Activated CD4-positive, alpha-beta T cell treated with anti-CD3 and anti-CD28 coated beads, Interleukin-2, Interleukin-6, amounts not matched to agents 100 ng/mL and 50 ng/mL, durations not matched to agents 16 hours and 8 hours (primary cell): Measurements from ENCODE around the gene NSL1.
A peak's percentile ranks its signal among the peaks of the same experiment; 100 is the strongest.
"Not testable (repeated sequence)": the region's sequence is repeated elsewhere in the genome, so short reads cannot be mapped to it uniquely, and the experiment has no call there.

Experiments
- DNase-seq: peaks from one replicate; pipeline ENCODE4 v3.0.0-alpha.2; 2020

NSL1 gene

DNA sequence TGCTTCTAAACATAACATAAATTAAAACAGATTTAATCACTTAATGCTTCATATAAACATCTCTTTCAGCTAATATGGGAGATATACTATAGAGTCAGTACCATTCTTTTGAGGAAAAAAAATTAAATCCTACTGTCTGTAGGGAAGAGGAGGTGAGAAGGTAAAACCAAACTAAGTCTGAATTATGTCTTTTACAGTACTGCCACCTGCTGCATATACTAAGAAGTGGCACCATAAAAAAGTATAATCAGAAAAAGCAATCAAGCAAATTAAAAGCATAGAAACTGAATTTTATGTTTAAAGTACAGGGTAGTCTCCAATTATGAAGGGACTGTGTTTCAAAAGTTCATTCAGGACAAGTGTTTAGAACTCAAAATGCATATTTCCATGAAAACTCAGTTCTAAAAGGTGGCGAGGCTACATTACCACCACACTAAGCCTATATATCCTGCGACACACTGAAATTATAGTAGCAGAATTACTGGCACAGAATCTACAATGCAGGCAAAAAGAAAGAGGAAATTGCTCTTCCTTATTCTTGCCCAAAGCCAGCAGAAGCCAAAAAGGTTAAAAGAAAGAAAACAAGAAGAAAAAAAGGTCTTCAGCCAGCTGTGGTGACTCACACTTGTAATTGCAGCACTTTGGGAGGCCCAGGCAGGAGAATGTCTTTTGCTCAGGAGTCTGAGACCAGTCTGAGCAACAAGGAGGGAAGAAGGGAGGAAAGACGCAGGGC, 9.0 kb downstream of the NSL1 start:
- peak; percentile 34 for DNase-seq

DNA sequence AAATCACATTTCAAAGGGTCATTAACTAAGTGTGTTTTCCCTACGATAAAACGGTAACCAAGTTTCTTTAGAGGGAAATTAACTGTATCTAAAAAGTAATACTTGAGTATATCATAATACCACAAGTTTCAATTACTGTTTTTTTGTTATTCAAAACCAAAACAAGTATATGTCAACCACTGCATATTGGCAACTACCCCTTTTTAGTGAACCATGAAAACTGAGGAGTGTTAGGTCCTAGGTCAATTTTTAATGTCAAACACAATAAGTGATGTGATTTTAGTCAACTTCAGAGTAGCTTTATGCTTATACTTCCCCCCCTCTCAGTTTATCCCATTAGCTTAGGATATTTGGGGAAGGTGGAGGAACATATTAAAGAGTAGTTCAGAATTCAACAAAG, 10.4 kb downstream of the NSL1 start:
- DNase-seq = no peak

DNA sequence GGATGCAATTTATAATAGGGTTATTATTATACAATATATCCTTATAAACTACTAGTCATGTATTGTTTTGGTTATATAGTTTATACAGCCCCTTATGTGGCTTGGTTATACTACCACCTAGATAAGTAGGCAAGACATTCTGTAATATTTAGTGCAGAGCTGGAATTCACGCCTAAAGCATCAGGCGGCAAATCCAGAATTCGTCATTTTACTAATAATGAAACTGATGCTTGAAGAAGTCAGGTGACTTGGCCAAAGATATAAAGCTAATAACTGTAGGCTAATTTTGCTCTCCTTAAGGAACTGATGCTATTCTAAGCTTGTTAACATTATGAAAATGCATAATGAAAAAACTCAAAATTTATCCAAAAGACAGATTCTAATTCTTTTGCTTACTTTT, 10.8 kb downstream of the NSL1 start:
- no peak for DNase-seq

DNA sequence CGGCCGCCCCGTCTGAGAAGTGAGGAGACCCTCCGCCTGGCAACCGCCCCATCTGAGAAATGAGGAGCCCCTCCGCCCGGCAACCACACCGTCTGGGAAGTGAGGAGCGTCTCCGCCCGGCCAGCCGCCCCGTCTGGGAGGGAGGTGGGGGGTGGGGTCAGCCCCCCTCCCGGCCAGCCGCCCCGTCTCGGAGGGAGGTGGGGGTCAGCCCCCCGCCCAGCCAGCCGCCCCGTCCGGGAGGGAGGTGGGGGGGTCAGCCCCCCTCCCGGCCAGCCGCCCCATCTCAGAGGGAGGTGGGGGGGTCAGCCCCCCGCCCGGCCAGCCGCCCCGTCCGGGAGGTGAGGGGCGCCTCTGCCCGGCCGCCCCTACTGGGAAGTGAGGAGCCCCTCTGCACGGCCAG, 12.5 kb downstream of the NSL1 start:
- not testable (repeated sequence) for DNase-seq

DNA sequence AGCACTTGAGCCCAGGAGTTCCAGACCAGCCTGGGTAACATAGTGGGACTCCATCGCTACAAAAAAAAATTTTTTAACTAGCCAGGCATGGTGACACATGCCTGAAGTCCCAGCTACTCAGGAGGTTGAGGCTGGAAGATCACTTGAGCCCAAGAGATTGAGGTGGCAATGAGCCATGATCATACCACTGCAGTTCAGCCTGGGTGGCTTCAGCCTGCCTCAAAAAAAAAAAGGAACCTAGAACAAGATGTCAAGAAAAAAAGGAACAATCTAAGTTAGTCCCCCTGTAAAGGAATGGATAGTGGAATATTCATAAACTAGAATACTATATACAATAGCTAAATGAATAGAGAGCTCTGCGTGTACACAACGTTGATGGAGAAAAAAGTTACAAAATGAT, 14.4 kb downstream of the NSL1 start:
- no peak for DNase-seq

DNA sequence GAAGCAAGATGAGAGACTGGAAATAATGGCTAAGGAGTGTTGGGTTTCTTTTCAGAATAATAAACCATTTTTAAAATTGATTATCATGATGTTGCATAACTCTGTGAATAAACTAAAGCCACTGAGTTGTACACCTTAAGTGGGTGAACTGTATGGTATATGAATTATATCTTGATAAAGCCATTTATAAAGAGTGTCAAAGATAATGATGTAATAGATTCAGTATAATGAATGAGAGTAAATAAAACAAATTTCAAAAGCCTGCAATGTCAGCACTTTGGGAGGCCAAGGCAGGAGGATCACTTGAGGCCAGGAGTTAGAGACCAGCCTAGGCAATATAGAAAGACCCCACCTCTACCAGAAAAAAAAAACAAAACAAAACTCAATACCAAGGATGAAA, 16.3 kb downstream of the NSL1 start:
- DNase-seq = no peak

DNA sequence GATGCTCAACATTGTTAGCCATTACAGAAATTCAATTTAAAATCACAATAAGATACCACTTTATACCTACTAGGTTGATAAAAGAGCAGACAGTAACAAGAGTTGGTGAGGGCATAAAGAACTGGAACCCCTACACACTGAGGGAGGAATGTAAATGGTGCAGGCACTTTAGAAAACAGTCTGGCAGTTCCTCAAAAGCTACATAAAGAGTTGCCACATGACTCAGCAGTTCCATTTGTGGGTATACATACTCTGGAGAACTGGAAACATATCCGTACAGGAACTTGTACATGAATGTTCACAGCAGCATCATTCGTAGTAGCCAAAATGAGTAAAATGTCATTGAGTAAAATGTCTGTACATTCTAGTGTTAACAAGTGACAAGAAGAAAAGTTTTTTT, 17.0 kb downstream of the NSL1 start:
- DNase-seq = no peak

DNA sequence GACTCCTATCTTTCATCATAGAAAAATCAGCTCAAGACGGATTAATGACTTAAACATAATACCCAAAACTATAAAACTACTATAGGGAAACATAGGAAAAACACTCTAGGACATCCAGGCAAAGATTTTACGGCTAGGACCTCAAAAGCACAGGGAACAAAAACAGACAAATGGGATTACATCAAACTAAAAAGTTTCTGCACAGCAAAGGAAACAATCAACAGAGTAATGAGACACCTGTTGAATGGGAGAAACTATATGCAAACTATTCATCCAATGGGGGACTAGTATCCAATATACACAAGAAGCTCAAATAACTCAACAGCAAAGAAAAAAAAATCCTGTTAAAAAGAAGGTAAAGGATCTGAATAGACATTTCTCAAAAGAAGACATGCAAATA, 18.6 kb downstream of the NSL1 start:
- DNase-seq = no peak

DNA sequence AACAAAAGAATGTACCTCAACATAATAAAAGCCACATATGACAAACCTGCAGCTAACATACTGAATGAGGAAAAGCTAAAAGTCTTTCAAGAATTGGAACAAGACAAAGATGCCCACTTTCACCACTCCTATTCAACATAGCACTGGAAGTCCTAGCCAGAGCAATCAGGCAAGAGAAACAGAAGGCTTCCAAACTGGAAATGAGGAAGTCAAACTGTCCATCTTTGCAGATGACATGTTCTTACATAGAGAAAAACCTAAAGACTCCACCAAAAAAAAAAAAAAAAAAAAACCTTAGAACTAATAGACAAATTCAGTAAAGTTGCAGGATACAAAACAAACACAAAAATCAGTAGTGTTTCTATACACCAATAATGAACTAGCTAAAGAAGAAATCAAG, 20.2 kb downstream of the NSL1 start:
- no peak for DNase-seq

DNA sequence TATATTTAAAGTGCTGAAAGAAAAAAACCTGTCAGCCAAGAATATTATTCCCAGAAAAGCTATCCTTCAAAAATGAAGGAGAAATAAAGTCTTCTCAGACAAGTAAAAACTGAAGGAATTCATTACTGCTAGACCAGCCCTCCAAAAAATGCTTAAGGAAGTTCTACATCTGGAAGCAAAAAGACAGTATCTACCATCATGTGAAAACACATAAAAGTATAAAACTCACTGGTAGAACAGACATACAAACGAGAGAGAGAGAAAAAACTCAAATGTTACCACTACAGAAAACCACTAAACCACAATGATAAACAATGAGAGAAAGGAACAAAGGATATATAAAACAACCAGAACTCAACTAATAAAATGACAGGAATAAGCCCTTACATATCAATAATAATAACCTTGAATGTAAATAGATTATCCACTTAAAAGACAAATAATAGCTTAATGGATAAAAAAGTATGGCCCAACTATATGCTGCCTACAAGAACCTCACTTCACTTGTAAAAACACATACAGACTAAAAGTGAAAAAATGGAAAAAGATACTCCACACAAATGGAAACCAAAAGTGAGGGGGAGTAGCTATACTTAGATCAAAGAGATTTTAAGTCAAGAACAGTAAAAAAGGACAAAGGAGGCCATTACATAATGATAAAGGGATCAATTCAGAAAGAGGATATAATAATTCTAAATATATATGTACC, 22.0 kb downstream of the NSL1 start:
- peak; percentile 61 for DNase-seq

DNA sequence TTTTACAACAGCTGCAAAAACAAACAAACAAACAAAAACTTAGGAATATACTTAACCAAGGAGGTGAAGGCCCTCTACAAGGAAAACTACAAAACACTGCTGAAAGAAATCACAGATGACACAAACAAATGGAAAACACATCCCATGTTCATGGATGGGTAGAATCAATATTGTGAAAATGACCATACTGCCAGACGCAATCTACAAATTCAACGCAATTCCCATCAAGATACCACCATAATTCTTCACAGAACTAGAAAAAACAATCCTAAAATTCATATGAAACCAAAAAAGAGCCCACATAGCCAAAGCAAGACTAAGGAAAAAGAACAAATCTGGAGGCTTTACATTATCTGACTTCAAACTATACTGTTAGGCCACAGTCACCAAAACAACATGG, 24.8 kb downstream of the NSL1 start:
- DNase-seq = not testable (repeated sequence)

DNA sequence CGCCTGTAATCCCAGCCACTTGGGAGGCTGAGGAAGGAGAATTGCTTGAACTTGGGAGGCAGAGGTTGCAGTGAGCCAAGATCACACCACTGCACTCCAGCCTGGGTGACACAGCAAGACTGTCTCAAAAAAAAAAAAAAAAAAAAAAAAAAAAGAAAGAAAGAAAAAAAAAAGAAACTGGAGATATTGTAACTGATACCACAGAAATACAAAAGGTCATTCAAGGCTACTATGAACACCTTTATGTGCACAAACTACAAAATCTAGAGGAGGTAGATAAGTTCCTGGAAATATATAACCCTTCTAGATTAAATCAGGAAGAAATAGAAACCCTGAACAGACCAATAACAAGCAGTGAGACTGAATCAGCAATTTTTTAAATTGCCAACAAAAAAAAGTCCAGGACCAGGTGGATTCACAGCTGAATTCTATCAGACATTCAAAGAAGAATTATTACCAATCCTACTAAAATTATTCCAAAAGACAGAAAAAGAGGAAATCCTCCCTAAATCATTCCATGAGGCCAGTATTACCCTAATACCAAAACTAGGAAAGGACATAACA, 26.8 kb downstream of the NSL1 start:
- DNase-seq = not testable (repeated sequence)

DNA sequence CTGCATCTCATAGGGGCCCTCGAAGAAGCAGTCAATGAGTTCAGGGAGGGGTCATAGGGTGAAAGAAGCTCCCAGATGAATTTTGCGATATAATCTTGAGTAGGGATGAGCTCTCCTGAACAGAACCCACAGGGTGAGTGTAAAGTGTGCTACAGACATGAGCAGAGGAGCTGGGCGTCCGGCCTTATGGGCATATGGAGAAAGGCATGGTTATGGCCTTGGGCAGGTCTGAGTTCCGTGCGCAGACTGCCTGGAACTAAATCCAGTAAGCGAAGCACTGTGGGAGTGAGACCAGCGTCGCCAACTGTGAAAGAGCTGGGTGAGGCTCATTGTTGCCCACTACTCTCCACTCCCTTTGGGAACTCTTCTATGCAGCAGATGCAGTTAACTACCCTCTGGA, 28.7 kb downstream of the NSL1 start:
- DNase-seq = no peak

DNA sequence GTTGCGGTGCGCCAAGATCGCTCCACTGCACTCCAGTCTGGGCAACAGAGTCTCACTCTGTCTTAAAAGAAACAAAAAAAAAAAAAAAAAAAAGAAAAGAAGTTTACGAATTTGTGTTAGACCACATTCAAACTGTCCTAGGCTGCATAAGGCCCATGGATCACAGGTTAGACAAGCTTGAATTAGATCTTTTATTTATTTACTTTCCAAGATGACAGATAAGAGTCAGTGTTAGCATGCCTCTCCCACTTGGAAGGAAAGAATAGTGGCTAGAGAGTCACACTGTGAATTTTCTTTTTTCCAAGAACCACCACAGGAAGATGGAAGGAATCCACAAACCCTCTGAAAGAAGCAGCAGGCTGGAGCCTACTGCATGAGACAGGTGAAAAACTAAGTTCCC, 29.3 kb downstream of the NSL1 start:
- no peak for DNase-seq

DNA sequence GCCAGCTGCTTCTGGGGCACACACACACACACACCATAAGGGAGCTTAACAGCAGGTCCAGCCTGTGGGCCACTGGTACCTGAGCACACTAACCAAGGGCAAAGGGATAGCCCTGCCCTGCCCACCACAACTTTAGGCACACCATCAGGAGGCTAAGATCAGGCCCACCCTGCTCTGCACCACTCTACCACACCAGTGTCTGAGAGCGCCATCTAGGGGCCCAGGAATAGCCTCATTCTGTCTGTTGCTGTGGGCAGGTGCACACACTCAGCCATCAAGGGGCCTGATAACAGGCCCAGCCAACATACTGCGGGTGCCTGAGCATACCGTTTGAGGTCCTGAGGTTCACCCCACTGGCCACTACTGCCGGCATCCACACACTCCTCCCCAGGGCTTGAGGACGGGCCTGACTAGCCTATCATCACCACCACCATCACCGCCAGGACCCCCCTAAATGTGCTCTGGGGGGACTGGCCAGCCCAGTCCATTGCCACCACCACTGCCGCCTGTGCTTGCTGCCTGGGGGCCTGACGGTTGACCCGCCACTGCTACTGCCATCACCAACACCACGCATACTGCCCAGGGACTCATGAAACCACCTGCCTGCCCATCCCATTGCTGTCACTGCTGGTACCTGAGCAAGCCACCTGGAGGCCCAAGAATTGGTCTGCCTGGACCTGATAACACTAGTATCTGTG, 31.3 kb downstream of the NSL1 start:
- peak; percentile 75 for DNase-seq

DNA sequence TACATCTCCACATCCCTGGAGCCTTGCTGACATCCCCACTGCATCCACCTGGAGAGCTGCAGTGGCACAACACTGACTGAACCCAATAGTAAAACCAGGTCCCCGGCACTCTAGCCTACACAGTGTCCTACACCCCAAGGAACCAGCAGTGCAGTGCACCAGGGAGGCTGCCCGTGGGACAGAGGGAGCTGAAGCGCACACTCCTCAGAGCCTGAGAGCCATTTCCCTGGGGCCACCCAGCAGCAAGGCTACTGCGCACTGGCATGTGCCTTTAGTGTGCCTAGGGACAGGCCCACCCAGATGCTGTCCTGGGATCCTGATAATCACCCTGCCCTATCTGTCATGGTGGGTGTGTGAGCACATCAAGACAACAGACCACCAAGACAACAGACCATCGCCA, 31.9 kb downstream of the NSL1 start:
- no peak for DNase-seq

DNA sequence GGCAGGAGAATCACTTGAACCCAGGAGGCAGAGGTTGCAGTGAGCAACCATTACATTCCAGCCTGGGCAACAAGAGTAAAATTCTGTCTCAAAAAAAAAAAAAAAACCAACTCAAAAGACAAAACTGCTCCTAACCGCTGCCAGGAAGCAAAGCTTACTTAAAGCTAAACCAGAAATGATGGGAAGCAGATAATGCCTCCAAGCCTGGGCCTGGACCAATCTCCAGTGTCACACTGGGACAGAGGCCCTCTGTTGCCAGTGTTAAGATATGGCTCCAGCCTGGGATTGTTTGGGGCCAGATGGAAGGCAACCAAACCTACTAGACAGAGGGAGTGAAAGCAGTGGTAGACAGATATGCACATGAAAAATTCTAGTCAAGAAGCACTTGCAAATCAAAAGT, 36.9 kb downstream of the NSL1 start:
- peak; percentile 34 for DNase-seq

DNA sequence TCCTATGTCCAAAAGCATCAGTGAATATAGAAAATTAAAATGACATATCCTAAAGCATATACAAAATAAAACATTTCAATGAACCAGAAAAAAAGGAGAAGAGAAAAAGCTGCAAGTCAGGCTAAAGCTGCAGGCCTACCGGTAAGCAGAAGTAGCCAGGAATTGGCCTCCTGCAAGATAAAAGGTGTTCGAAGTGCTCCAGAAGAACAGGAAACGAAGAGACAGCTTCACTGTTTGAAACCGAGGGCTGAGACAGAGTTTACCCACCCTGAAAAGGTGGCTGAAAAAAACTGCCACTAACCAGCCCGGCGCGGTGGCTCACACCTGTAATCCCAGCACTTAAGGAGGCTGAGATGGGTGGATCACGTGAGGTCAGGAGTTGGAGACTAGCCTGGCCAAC, 37.4 kb downstream of the NSL1 start:
- peak; percentile 35 for DNase-seq

DNA sequence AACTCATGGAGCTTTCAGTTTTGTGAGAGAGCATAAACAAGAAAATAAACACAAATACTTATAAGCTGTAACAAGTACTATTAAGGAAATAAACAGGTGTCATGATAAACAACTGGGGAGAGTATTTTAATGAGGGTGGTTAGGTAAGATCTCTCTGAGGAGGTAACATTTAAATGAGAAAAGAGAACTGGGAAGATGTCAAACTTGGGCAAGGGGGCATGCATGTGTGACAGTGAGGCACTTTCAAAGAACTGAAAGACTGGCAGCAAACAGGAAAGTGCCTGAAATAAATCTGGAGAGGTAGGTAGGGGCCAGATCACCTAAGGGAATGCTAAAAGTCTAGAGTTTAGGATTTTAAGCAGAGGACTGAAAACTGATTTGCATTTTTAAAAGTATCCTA, 37.8 kb downstream of the NSL1 start:
- no peak for DNase-seq

DNA sequence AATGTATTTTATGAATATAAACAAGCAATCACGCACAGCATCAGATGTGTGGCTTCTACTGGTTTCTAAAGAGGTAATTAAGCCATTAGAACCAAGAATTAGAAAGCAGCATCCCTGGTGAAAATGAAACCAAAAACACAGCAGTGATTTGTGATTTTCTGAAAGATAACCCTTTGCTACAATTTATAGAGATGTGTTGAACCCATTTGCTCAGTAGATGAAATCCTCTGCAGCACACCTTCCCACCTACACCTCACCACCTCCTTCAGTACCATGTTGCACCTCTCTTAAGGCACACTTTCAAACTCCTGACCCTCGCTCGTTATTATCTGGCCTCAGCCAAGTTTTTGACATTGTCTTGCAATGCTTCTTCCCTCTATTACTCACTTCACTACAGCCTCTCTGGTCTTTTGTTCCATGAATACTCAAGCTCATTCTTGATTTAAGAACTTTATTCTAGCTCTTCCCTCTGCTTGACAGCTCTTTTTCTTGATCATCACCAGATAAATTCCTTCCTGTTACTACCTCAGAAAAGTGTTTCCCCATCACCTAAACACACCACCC, 38.6 kb downstream of the NSL1 start:
- DNase-seq = peak; percentile 49

DNA sequence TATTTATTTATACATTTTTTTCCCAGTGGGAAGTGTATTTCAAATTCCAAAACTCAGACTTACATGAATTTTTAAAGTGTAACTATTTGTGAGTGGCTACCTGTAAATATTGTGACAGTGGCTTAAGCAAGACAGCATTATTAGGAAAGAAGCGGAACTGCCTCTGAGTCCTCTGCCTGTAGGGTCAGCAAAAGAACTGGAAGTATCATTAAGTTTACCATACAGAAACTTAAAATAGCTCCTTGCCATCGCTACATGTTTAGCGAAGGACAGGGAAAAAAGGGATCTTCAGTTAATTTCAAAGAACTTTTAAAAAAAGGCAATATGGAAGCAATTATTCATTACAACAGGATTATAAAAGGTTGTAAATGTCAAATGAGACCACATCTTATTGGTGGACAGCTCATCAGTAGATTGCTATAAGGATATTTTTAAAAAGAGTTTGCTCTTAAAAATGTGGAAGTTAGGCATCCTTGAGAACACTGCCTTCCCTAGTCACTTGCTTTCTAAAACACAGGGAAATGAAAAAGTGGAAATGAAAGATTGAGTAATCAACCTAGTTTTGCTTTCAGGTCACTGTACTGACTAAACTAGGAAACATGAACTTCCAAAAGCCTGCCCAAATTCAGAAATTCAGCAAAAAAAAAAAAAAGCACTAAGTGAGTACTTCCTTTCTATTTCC, 39.2 kb downstream of the NSL1 start:
- DNase-seq = peak; percentile 47

DNA sequence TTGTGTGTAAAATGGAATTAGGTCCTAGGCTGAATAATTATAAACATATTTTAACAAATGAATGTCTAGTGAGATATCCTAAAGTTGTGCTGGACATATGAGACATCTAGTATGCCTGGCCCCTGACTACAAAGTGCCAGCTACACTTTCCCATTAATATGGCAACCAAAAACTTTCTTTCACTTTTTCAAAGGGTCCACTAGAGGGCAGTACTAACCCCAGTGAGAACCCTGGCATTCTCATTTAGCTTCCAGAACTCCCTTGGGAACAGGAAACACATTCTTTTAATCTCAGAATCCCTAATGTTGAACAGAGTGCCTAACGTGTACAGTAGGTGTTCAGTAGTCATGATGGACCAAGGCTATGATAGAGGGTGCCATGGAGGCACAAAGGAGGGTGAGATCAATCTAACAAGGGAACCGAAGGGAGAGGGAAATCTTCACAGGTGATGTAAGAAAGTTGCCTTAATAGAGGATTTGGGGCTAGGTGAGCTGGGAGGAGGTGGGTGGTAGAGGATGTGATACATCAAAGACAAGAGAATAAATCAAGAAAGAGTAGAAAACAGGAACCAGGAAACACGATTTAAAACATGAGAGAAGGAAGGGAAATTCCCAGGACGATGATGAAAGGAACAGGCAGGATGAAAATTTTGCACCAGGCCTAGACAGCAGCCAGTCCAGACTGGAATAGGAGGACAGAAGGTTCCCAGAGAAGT, 41.6 kb downstream of the NSL1 start:
- peak; percentile 52 for DNase-seq
